Stimulated activated CD4-positive, alpha-beta T cell treated with anti-CD3 and anti-CD28 coated beads, Interleukin-2, amount 100 ng/mL, for 4 hours (primary cell): ENCODE data around the gene ABCA1.
"Not testable (repeated sequence)": the region's sequence is repeated elsewhere in the genome, so short reads cannot be mapped to it uniquely, and the experiment has no call there.

Source experiments
- DNase-seq: peaks from one replicate; pipeline ENCODE4 v3.0.0-alpha.2; 2020; ENCODE audit warnings: low read depth

ABCA1 gene

DNA sequence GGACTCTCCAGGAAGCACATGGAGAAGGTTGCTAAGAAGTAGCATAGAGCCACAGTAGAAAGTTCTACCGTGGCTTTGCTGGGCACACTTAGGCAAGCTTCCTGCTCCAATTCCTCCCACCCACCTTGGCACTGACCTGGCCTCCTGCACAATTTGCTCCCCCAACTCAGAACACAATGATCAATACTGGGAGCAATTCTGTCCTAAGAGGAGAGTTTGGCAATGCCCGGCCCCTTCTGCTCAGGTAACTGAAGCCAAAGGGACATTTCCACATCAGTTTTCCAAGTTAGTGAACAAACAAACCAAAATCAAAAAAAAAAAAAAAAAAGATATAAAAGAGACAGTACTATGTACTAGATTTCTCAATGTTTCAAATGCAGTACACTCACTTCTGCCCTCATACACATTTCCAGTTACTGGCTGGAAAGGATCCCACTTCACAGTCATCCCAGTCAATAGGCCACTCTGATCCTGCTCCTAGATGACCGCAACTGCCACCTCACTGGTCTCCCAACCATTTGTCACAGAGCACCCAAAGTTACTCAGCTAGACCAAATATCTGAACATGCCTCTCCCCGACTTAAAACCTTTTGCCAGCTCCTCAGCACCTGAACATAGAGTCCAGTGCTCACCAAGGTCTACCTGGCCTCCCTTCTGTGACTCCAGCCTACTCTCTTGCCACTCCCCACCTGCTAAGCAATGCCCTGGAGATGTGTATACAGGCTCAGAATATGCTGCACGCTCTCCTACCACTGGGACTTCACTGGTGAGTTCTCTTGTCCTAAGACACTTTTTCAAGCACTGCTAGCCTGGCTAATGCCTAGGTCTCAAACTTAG lies 21.3 kb downstream of the ABCA1 start:
- DNase-seq = no peak

DNA sequence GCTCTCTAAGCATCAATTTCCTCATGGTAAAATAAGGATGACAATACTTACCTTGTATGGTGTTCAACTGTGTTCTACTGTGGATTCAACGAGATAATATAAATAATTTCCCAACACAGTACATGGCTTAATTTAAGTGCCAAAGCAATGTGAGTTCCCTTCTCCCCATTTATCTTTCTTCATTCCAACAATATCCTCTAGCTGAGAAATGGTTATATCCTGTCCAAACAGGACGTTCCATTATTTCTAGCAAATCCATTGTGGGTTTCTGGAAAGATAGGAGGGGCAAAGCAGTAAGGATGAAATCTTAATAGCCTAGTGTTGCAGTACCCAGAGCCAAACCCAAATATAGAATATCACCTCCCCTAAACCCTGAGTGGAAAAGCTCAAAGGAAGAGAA lies 22.0 kb downstream of the ABCA1 start:
- no peak for DNase-seq

DNA sequence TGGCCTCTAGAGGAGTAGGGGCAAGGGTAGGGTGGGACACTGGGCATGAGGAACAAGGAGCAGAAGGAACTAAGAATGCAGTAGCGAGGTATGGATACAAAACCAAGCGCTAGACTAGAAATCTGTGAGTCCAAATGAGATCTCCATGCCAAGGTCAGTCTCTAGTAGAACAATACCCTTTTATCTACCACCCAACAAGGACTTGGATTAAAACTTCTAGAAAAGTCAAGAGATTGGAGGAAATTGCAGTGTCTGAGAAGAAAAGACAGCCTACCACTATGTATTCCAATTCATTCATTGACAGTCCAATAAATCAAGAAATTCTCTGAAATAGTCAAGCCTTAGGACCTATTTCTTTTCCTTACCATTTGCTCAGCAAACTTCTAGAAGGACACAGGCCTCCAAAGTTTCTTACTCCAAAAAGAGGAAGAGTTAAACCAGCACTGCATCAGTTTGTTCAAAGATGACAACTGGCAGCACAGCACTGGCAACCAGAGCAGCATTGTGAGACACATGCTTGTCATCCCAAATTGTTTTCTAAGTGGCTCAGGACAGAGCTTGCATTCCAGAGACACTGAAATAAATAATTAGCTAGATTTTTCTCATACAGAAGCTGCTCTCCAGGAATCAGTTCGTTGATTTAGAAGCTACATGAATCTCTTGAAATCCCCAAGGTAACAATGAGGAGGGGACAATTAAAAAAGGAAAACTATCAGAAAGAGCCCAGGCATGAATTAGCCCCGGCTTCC lies 22.6 kb downstream of the ABCA1 start:
- DNase-seq = no peak

DNA sequence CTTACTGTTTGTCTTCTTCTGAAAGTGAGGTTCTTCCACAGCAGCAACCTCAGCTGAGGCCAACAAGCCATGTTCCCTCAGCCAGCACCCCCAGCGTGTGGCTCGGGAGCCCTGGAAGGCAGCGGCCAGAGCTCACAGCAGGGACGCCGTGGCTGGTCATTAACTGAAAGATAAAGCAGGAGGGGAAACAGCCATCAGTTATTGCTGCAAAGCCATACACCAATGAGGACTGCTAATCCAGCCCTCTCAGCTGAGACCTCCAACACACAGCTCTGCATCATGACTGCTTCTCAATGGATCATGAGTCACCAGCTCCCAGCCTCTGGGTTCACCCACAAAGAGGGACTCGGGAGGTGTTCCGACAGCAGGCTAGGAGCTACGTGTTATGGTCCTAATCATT lies 24.3 kb downstream of the ABCA1 start:
- no peak for DNase-seq

DNA sequence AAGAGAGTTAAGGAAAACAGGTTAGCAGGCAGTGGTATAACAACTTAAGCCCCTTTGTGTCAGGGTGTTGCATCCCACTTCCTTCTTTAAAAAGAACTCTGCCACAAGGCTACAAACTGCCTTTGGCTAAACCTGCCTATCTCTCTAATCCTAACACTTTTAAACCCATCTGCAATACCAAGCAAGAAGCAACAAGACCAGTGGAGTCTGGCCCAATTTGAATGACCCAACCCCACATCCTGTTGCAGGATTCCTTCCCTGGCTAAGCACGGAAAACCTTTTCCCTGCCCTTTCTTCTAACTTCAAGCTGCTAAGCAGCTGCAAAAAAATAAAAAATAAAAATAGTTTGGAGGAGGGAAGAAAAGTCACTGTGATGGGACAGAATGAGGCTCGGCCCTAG lies 27.1 kb downstream of the ABCA1 start:
- DNase-seq = no peak

DNA sequence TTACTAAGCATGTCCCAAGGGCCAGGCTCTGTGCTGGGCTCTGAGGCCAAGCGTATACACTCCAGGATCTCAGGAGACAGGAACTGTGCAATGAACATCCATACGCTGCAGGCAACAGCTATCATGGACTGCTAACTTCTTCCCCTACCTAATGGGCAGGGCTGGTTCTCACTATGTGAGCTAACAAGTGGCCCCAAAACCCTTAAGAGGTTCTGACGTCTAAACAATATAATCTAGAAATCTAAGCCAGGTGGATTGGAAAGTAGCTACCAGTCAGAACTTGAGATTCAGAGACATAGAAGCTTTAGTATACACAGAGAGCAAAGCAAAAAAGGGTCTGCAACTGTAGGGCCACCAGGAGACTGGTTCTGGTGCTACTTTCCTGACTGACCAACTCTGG lies 27.6 kb downstream of the ABCA1 start:
- no peak for DNase-seq

DNA sequence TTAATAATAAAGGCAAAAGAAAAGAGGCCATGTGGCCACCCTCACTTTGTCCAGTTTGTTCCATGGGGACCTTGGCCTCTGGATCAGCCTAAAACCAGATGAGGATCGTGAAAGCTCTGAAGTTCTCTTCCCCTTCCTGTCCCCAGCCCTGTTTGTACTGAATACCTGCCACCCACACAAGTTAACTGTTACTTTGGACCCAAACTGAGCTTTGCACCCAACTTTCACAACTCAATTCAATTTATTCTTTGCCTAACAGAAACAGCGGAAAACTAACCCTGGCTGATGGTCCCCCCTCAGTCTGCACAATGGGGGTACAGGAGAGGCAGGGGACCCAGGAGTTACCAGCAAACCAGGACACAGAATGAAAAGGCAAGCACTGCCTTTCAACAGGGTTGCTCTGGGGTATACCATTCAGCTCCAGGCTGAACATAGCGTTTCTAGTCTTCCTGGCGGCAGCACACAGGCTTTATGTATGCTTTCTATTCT lies 28.2 kb downstream of the ABCA1 start:
- no peak for DNase-seq

DNA sequence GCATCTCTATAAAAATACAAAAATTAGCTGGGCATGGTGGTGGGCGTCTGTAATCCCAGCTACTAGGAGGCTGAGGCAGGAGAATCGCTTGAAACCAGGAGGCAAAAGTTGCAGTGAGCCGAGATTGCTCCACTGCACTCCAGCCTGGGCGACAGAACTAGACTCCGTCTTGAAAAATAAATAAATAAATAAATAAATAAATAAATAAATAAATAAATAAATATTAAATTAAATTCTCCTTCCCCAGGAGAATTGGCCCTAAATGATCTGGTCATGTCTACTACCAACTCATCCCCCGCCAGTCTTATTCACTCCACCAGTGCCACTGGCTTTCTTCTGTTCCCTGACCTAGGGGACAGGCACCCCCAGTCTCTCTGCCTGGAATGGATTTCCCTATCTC lies 29.6 kb downstream of the ABCA1 start:
- not testable (repeated sequence) for DNase-seq

DNA sequence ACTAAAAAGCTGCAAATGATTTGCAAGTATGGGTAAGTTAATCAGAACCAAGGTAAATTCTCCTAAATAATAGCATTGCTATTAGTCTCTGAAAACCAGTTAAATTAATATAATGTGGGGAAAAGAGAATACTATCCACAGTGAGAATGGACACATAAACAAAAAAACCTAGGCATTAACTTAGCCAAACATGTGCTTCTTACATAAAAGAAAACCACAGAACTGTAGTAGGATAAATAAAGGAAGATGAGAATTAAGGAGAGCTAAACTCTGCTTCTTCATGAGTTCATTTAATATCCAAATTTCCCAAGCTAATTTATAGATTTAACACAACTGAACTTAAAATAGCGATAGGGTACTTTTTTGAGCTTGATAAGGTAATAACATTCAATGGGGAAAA lies 31.8 kb downstream of the ABCA1 start:
- no peak for DNase-seq

DNA sequence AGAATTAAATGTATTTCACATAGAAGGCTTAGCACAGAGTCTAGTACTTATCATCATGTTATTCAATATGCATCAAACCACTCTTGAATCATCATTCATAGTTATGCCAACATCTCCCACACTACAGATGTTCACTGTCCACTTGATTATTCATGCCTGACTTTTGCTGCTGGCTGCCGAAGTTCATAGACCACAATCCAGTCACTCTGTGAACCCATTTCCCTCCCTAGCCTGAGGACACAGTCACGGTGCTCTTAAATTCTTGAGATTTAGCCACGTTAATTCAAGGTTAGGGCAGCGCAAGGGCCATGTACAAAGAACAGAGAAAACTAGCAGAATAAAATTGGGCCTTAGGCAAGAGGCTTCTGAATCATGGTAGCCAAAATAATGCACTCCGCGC lies 32.4 kb downstream of the ABCA1 start:
- DNase-seq = no peak

DNA sequence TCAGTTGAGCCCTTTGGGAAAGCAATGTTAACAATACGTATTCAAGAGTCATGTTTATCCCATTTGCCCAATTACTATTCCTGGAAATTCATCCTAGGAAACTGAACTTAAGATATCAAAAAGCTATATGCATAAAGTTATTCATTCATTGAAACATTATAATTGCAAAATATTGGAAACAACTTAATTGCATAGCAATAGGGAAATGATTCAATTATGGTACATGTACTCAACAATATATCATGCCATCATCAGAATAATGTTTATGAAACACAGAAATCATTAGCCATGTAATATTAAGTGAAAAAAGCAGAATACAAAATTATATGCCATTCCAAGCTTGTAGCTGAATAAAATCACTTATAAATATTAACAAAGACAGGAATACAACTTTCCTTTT lies 35.3 kb downstream of the ABCA1 start:
- DNase-seq = no peak

DNA sequence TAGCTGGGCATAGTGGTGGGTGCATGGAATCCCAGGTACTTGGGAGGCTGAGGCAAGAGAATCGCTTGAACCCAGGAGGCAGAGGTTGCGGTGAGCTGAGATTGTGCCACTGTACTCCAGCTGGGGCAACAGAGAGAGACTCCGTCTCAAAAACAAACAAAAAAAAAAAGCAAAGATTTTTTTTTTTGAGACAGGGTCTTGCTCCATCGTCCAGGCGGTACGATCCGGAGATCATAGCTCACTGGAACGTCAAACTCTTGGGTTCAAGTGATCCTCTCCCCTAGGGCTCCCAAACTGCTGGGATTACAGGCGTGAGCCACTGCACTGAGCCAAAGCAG lies 37.6 kb downstream of the ABCA1 start:
- no peak for DNase-seq

DNA sequence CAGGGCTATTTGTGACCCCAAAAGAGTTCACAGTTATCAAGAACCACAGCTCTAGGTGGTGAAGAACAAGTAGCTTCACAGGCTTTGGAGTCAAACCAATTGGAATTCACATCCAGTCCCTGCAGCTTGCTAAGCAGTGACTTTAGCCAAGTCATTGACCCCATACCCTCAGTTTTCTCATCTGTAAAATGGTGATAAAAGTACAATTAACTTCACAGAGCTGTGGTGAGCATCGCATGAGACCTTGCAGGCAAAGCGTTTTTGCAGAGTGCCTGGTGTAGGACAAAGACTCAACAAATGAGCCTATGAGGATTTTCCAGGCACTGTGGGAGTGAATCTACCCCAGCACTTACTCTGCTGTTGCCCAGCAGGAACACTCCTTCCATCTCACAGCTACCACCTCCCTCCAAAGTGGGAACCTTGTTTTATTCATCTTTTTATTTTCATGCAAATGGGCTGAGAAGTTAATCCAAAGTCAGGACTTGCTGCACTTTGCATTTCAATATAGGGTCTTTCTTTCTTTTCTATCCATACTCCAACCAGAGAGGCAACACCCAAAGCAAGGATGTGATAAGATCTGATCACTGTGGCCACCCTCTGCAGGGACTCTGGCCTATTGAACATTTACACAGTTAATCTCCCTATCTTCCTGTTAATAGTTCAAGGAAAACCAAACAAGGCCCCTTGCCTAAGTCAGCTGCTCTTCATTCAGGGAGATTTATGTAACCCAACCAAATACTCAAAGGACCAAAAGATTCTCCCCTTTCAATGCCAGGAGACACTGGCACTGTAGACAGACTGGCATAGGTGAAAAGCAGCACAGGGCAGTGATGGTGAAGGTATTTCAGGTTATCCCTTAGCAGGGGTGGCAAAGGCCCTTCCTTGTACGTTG lies 41.9 kb downstream of the ABCA1 start:
- no peak for DNase-seq

DNA sequence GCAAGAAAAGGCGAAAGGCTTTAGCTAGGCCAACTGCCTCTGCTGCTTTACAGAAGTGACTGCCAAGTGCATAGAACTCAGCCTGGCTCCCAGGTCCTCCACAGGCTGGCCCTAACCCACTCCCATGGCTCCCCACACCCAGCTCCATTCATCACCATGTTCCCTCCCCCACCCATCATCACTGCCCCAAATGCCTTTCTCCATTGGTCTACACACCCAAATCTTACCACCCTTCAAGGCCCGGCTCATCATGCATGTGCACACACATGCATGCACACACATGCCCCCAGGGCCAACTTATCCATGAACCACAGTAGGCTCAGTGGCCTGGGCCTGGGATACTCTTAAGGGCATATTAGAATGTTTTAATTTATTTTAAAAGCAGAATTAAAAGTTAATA lies 44.8 kb downstream of the ABCA1 start:
- DNase-seq = no peak

DNA sequence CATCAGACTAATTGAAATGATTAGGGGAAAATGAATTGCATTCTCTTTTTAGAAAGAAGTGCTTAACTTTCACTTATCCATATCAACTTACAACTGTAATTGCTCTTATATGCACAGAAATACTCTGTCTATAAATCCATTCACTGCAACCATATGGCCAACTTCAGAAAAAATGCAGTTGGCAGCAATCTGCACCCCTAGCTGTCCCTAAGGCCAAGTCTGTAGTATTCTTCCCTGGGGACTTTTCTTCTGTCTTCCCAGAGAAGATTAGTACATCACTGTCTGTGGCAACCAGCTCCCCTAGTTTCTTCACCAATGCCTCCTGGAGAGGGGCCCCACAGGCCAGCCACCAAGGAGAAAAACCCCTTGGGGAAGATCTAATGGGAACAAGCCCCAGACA lies 45.4 kb downstream of the ABCA1 start:
- DNase-seq = no peak

DNA sequence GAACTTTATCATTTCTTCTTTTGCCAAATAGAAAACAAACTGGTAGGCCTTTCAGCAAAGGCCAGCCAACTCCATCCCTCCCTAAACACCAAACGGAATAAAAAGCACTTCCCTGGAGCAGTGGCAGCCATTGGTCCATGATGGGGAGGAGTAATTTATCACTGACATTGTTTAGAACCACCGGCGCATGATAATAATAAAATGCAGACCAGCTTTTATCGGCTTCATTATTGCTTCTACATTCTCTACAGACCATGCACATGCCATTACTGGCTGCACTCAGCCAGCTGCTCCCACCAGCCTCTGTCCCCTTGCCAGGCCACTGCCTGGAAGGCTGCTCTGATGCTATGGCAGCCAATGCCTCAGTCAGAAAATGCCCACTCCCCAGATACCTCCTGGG lies 45.9 kb downstream of the ABCA1 start:
- DNase-seq = no peak

DNA sequence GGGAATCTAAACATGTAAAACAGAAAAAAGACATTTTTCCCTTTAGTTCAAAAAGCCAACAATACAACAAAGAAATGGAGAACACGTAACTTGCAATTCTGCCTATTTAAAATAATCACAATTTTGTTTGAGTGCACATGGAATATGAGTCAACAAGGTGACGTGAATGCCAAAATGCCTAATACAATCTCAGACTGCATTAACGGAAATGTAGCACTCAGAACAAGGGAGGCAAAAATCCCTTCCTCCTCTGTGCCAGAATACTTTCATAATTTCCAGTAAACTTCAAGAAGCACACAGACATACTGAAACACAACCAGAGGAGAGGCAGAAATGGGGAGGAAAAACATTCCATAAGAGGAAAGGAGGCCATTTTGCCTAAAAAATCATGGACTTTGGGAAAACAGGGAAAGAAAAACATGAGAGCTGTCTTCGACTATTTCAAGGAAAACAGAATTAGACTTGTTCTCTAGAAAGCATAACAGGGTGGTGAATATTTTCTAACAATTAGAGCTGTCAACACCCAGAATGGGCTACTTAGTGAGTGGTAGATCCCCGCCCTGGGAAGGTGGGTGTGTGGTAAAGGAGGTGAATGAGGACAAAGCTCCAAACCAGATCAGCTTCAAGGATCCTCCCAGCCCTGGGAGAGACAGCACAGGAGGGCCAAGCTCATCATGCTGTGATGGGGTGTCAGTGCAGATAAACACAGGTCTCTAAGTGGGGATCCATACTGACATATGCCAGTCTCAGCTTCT lies 48.2 kb downstream of the ABCA1 start:
- DNase-seq = no peak

DNA sequence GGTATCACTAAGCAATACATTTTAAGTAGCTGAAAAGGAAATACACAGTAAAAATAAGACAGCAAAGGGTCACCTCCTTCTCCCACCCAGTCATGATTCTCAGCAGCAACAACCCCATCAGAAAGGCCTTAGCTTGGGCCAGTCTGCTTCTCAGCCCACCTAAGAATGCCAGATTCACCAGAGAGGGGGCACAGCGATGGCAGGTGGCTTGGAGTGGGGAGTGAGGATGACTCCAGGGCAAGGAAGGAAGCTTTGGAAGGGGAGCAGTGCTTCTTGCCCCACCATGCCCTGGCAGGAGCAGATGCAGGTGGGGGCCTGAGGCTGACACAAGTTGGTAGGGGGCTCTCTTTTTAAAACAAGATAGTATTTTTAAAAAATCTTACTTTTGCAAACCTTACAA lies 51.4 kb downstream of the ABCA1 start:
- no peak for DNase-seq

DNA sequence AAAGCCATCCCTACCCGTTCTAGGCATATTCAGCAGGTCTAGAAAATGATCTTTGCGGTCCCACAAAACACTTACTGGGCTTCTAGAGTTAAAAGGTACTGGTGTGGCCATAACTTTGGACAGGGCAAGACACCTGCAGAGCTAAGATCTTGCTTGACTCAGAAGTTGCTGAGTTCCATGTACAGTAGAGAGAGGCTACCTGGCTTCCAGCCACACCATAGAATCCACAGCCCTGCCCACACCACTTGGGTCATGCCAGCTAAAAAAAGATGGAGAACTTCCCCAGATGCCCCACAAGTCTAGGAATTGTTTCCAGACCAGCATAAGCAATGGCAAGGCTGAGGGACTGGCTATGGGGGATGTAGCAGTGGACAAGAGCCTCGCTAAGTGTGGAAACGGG lies 52.1 kb downstream of the ABCA1 start:
- no peak for DNase-seq

DNA sequence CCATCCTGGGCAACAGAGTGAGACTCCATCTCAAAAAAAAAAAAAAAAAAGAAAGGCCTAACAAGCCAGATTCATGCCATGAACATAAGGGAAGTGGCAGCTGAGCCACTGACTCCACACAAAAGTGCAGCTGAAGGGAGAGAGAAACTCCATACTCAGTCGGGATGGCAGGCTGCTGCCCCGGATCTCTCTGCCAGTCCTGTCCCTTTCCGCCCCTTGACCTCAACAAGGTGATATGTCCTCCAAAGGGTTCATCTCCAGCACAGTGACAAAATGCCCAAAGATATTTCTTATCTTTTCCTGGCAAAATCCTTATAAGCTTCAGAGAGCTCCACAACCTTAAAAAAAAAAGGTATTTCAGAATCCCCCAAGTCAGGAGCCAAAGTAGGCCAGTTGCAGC lies 52.6 kb downstream of the ABCA1 start:
- no peak for DNase-seq

DNA sequence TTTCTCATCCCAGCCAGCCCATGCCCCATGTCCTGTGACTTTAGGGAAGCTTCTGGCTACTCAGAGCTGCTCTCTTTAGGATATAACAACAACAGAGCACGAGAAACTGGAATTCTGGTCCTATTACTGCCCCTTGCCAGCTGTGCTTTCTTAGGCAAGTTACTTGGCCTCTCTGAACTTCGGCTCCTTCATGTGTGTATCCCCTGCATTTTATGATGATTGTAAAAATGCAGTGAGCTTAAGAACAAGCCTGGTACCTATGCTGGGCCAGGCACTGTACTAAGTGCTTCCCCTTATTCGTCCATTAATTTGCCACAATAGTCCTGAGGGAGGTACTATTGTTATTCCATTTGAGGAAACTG lies 54.5 kb downstream of the ABCA1 start:
- no peak for DNase-seq
